ENCODE measurements around the gene ETFBKMT. TPM values are rescaled to one million over a fixed set of nuclear protein-coding genes. Genes with fewer than 3 reads are reported as not detected.
A peak's percentile ranks its signal among the peaks of the same experiment; 100 is the strongest.

Gene ETFBKMT
- total and polyA plus RNA-seq, 2 donors (not counting 1 experiment from before 2014, with no cell fraction given), result 2.8 to 6.1 TPM

GRCh38 chr12:31651893-31652521 lies 7.5 kb upstream of the ETFBKMT start:
- Histone ChIP-seq H3K4me3 (replicated peaks in 1 of 4; ENCODE audit: control extremely low read depth in 1 of 4, insufficient read depth in 1 of 4, low read depth in 3 of 4, low read length in 4 of 4) (peak overlapping the region in 1 of 4 experiments; percentile 40), H4K20me1 (ENCODE audit: control insufficient read depth, extremely low read depth, insufficient read depth, low read length) (no peaks in the 10 kb centered on the region), H3K4me1 (ENCODE audit: control insufficient read depth, extremely low read depth, insufficient read depth, low read length) (no peaks in the 10 kb centered on the region), H3K9me3 (ENCODE audit: control insufficient read depth, insufficient read depth, low read depth, low read length) (no peaks in the 10 kb centered on the region), H3K36me3 (ENCODE audit: control insufficient read depth, insufficient read depth, low read length) (no peaks in the 10 kb centered on the region), H3K4me2 (ENCODE audit: extremely low read depth, insufficient read depth, low read length) (no peak overlapping the region), H3K27ac (ENCODE audit: insufficient read depth, low read length) (no peak overlapping the region), H3K79me2 (ENCODE audit: control insufficient read depth, insufficient read depth, low read length) (no peaks in the 10 kb centered on the region), H3K27me3 (ENCODE audit: control insufficient read depth, insufficient read depth, low read length) (no peaks in the 10 kb centered on the region), H3K9ac (ENCODE audit: insufficient read depth, low read length) (no peak overlapping the region), H2AFZ (ENCODE audit: low read length) (peak overlapping the region; percentile 77)
- TF ChIP-seq CTCF (conservative IDR thresholded peaks at IDR 0.05 in 1 of 2, IDR thresholded peaks at IDR 0.05 in 1 of 2; ENCODE audit: low read depth in 1 of 2, low read length in 2 of 2), result no peak
- TF ChIP-seq EZH2 (IDR thresholded peaks at IDR 0.05; ENCODE audit: low read length, missing control alignments), result no peak
- DNase-seq (ENCODE audit: low read depth in 2 of 2), result peak in 1 of 2 donors; percentile 45

- H3K36me3 ChIP-seq (ENCODE audit: control insufficient read depth, insufficient read depth, low read length), result no peaks in the 10 kb centered on the region
- no peak overlapping the region for H3K4me2 ChIP-seq (ENCODE audit: extremely low read depth, insufficient read depth, low read length)
- H3K79me2 ChIP-seq (ENCODE audit: control insufficient read depth, insufficient read depth, low read length), result no peaks in the 10 kb centered on the region
- no peaks in the 10 kb centered on the region for H3K9me3 ChIP-seq (ENCODE audit: control insufficient read depth, insufficient read depth, low read depth, low read length)
- no peak for DNase-seq (ENCODE audit: low read depth in 2 of 2)
- H3K4me3 ChIP-seq (replicated peaks in 1 of 4; ENCODE audit: control extremely low read depth in 1 of 4, insufficient read depth in 1 of 4, low read depth in 3 of 4, low read length in 4 of 4), result no peak overlapping the region
- H3K27me3 ChIP-seq (ENCODE audit: control insufficient read depth, insufficient read depth, low read length), result no peaks in the 10 kb centered on the region
- no peak overlapping the region for H3K9ac ChIP-seq (ENCODE audit: insufficient read depth, low read length)
- TF ChIP-seq EZH2 (IDR thresholded peaks at IDR 0.05; ENCODE audit: low read length, missing control alignments) (no peak), CTCF (conservative IDR thresholded peaks at IDR 0.05 in 1 of 2, IDR thresholded peaks at IDR 0.05 in 1 of 2; ENCODE audit: low read depth in 1 of 2, low read length in 2 of 2) (no peak)
- H3K27ac ChIP-seq (ENCODE audit: insufficient read depth, low read length), result no peak overlapping the region
- H2AFZ ChIP-seq (ENCODE audit: low read length), result peak overlapping the region; percentile 23
- no peaks in the 10 kb centered on the region for H4K20me1 ChIP-seq (ENCODE audit: control insufficient read depth, extremely low read depth, insufficient read depth, low read length)
- no peaks in the 10 kb centered on the region for H3K4me1 ChIP-seq (ENCODE audit: control insufficient read depth, extremely low read depth, insufficient read depth, low read length)
These were observed 4.3 kb upstream of the ETFBKMT start for GRCh38 chr12:31655208-31655607.

GRCh38 chr12:31655792-31656191 lies 3.7 kb upstream of the ETFBKMT start:
- Histone ChIP-seq H3K27ac (ENCODE audit: insufficient read depth, low read length) (no peak overlapping the region), H3K27me3 (ENCODE audit: control insufficient read depth, insufficient read depth, low read length) (no peaks in the 10 kb centered on the region), H3K4me3 (replicated peaks in 1 of 4; ENCODE audit: control extremely low read depth in 1 of 4, insufficient read depth in 1 of 4, low read depth in 3 of 4, low read length in 4 of 4) (no peak overlapping the region), H4K20me1 (ENCODE audit: control insufficient read depth, extremely low read depth, insufficient read depth, low read length) (no peaks in the 10 kb centered on the region), H3K9me3 (ENCODE audit: control insufficient read depth, insufficient read depth, low read depth, low read length) (no peaks in the 10 kb centered on the region), H3K36me3 (ENCODE audit: control insufficient read depth, insufficient read depth, low read length) (no peaks in the 10 kb centered on the region), H3K79me2 (ENCODE audit: control insufficient read depth, insufficient read depth, low read length) (no peaks in the 10 kb centered on the region), H3K4me1 (ENCODE audit: control insufficient read depth, extremely low read depth, insufficient read depth, low read length) (no peaks in the 10 kb centered on the region), H3K9ac (ENCODE audit: insufficient read depth, low read length) (no peak overlapping the region), H3K4me2 (ENCODE audit: extremely low read depth, insufficient read depth, low read length) (no peak overlapping the region), H2AFZ (ENCODE audit: low read length) (no peak overlapping the region)
- no peak for DNase-seq (ENCODE audit: low read depth in 2 of 2)
- TF ChIP-seq CTCF (conservative IDR thresholded peaks at IDR 0.05 in 1 of 2, IDR thresholded peaks at IDR 0.05 in 1 of 2; ENCODE audit: low read depth in 1 of 2, low read length in 2 of 2) (no peak), EZH2 (IDR thresholded peaks at IDR 0.05; ENCODE audit: low read length, missing control alignments) (no peak)

Measured in fibroblast of lung (primary cell).